OCI-LY7 (cell line): Measurements from ENCODE around the gene C2orf81.

ENCODE experiments used
- EZH2phosphoT487 ChIP-seq: fragments of 200-600 bp; sonication (generic); IDR thresholded peaks from 2 replicates; pipeline ENCODE4 v1.6.1; 2018; ENCODE audit warnings: low read depth, borderline replicate concordance, mild to moderate bottlenecking, mixed run types, antibody characterized with exemption, low read length, moderate library complexity, mixed read lengths
- TF ChIP-seq, protein P1 (sequence below): fragments of 200-600 bp; sonication (generic); conservative IDR thresholded peaks from 2 replicates; pipeline ENCODE4 v1.5.1; 2014; ENCODE audit warnings: mild to moderate bottlenecking, antibody characterized with exemption, low read length, moderate library complexity, mixed read lengths

DNA sequence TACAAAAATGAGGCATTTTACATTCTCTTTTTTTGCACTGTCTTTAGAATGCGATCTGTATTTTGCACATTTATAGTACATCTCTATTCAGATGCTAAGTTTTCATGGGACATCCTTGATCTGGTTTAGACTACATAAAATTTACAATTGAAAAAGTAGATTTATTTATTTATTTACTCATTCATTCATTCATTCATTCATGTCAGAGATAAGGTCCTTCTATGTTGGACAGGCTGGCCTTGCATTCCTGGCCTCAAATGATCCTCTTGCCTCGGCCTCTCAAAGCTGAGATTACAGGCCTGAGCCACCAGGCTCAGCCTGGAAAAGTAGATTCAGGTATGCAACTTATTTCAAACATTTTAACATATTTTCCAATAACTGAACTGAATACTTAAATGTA is 25.3 kb downstream of the C2orf81 start:
- TF ChIP-seq, protein P1, sequence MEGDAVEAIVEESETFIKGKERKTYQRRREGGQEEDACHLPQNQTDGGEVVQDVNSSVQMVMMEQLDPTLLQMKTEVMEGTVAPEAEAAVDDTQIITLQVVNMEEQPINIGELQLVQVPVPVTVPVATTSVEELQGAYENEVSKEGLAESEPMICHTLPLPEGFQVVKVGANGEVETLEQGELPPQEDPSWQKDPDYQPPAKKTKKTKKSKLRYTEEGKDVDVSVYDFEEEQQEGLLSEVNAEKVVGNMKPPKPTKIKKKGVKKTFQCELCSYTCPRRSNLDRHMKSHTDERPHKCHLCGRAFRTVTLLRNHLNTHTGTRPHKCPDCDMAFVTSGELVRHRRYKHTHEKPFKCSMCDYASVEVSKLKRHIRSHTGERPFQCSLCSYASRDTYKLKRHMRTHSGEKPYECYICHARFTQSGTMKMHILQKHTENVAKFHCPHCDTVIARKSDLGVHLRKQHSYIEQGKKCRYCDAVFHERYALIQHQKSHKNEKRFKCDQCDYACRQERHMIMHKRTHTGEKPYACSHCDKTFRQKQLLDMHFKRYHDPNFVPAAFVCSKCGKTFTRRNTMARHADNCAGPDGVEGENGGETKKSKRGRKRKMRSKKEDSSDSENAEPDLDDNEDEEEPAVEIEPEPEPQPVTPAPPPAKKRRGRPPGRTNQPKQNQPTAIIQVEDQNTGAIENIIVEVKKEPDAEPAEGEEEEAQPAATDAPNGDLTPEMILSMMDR = no peak
- TF ChIP-seq EZH2phosphoT487 = no peak
